Naive B cell (primary cell): ENCODE measurements around the gene CREB3L2. TPM values are rescaled to one million over a fixed set of nuclear protein-coding genes. Genes with fewer than 3 reads are reported as not detected.

Experiments
- ATAC-seq, 2 donors: fragments of 150-1000 bp; cut with Tn5 transposase; 2 replicates each; pipeline ENCODE4 v1.10.0; 2021; ENCODE audit warnings: low read depth in 2 of 2, mild to moderate bottlenecking in 2 of 2, moderate library complexity in 2 of 2
- DNase-seq: peaks from one replicate; pipeline ENCODE4 v3.0.0; 2022
- H3K27ac Mint-ChIP-seq, 6 donors: one replicate each; pipeline ENCODE4 v1.8.0; 2020 to 2022; ENCODE audit warnings: mild to moderate bottlenecking in 6 of 6, mixed read lengths in 6 of 6, moderate library complexity in 5 of 6, inconsistent platforms in 2 of 6
- H3K27me3 Mint-ChIP-seq, 3 donors: one replicate each; pipeline ENCODE4 v1.8.0; 2021 to 2022; ENCODE audit warnings: mixed read lengths in 3 of 3, mild to moderate bottlenecking in 1 of 3
- H3K36me3 Mint-ChIP-seq, 2 donors: one replicate each; pipeline ENCODE4 v1.8.0; 2020 to 2022; ENCODE audit warnings: mixed read lengths in 2 of 2, inconsistent platforms in 1 of 2, mild to moderate bottlenecking in 1 of 2
- H3K4me1 Mint-ChIP-seq, 3 donors: one replicate each; pipeline ENCODE4 v1.8.0; 2020 to 2022; ENCODE audit warnings: mixed read lengths in 3 of 3, inconsistent platforms in 1 of 3, mild to moderate bottlenecking in 1 of 3, moderate library complexity in 1 of 3
- H3K4me3 Mint-ChIP-seq, 8 donors: one replicate each; pipeline ENCODE4 v1.8.0; 2020 to 2022; ENCODE audit warnings: mild to moderate bottlenecking in 8 of 8, mixed read lengths in 8 of 8, moderate library complexity in 8 of 8, inconsistent platforms in 2 of 8
- H3K9me3 Mint-ChIP-seq, 7 donors: one replicate each; pipeline ENCODE4 v1.8.0; 2020 to 2022; ENCODE audit warnings: mixed read lengths in 7 of 7, mild to moderate bottlenecking in 5 of 7, inconsistent platforms in 2 of 7, moderate library complexity in 1 of 7
- polyA plus RNA-seq, 6 donors: library from polyadenylated mRNA; unstranded; fragments of 300-500 nt; fragmentation: Illumina TruSeq; gene quantifications; one replicate each; pipeline ENCODE4 v1.2.3, GENCODE V29; 2021; ENCODE audit warnings: low read depth in 6 of 6

The CREB3L2 gene
- polyA plus RNA-seq, 6 donors from 2014 or later: 8.0 to 26.6 (median 19.5) TPM

DNA sequence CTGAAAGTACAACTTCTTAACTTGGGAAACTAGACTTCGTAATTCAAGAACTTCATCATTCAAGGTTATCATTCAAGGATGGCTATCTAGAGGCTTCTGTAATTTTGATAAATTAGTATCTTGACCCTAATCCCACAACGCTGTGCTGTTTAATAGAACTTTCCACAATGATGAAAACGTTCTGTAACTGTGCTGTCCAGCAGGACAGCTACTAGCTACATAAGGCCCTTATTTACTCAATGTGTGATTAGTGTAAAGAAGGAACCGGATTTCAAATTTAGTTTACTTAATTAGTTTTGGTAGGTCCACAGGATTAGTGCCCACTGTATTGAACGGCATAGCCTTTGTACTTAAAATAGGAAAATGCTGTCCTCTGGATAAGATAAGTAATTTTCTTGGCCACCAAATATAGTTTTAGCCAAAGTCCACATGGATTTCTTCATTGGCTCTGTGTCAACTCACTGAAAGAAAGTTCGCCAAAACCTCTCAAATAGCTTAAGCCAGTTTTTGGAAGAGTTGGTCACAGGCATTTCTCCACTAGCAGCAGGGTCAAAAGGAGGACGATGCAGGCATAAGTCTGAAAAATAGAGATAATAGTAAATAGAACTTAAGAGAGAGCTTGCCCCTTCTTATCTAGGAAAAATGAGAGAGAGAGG is 172.4 kb downstream of the CREB3L2 start:
- peaks cover 6 to 8% of the 10 kb centered on the region in 2 donors for H3K36me3 Mint-ChIP-seq
- no peak overlapping the region for H3K4me3 Mint-ChIP-seq
- ATAC-seq (no peak), DNase-seq (no peak)
- no peak overlapping the region for H3K27ac Mint-ChIP-seq
- H3K4me1 Mint-ChIP-seq: no peaks in the 10 kb centered on the region
- H3K9me3 Mint-ChIP-seq: peaks cover 2 to 34% (median 19%) of the 10 kb centered on the region in 7 donors
- H3K27me3 Mint-ChIP-seq: peaks cover 9 to 17% (median 13%) of the 10 kb centered on the region in 3 donors

DNA sequence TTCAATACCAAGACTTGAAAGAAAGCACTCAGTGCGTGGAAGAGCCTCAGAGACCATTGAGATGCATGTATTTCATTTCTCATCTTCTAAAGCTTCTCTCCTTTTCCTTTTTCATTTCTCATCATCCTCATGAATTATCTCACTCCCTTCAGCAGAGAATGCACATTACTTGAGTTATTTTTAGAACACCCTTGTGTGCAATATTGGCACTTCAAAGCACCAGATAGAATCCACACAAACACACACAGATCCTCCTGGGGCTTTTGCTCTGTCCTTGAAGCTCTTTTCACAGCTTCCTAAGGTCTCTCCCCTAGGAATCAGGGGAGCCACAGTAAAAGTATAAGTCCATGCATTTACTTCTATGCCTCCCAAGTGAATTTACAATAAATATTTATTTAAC is 173.4 kb downstream of the CREB3L2 start:
- Mint-ChIP-seq H3K27ac (peak overlapping the region in 1 of 6 donors; percentile 58), H3K36me3 (peaks cover 6 to 8% of the 10 kb centered on the region in 2 donors), H3K4me1 (no peaks in the 10 kb centered on the region), H3K9me3 (peaks cover 0 to 25% (median 17%) of the 10 kb centered on the region in 7 donors), H3K4me3 (no peak overlapping the region), H3K27me3 (peaks cover 9 to 17% (median 13%) of the 10 kb centered on the region in 3 donors)
- ATAC-seq (no peak), DNase-seq (no peak)

DNA sequence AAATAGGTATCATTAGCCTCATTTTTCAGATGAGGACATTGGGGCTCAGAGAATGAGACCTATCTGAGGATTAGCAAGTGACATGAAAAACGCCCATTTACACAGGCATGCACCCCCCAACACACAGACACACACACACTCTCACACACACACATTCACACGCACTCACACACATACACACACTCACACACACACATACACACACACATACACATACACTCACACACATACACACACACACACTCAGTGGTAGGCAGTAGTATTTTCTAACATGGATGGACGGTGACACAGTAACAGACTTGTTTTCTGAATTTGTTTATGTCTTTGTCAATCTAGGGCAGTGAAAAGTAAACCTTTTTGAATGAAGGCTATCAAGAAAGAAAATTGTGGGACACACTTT is 176.4 kb downstream of the CREB3L2 start:
- Mint-ChIP-seq H3K36me3 (no peaks in the 10 kb centered on the region), H3K27me3 (peaks cover 9 to 26% (median 11%) of the 10 kb centered on the region in 3 donors), H3K9me3 (peaks cover 0 to 4% (median 0%) of the 10 kb centered on the region in 7 donors), H3K4me1 (no peaks in the 10 kb centered on the region), H3K4me3 (no peak overlapping the region), H3K27ac (no peak overlapping the region)
- no peak for ATAC-seq
- DNase-seq: no peak

Other genes with a start within 250 kb of the CREB3L2 start
- not detected for gene DGKI, start 155.1 kb downstream of the CREB3L2 start, polyA plus RNA-seq
- not detected for gene AKR1D1, start 74.4 kb upstream of the CREB3L2 start, polyA plus RNA-seq